GM18951 (cell line): ENCODE measurements around the gene GPR153.
"Not testable (repeated sequence)": the region's sequence is repeated elsewhere in the genome, so short reads cannot be mapped to it uniquely, and the experiment has no call there.

Source experiments
- POLR2A ChIP-seq: IDR thresholded peaks from 4 replicates; pipeline ENCODE4 v1.6.1; 2011; ENCODE audit warnings: mild to moderate bottlenecking; ENCODE audit not compliant: insufficient read length, insufficient read depth; ENCODE audit errors: extremely low read depth
- in situ Hi-C: fragments of 300-500 bp; cut with MboI; formaldehyde crosslinking; loops from one replicate; pipeline ENCODE4 v1.12.0; 2022; ENCODE audit warnings: low sequenced_read_pairs, mixed read lengths, inconsistent platforms; ENCODE audit not compliant: unreplicated experiment

Gene GPR153

GRCh38 chr1:6239950-6240768 is 20.7 kb downstream of the GPR153 start:
- TF ChIP-seq POLR2A, result no peak
- in situ Hi-C loops, result no loop called here

GRCh38 chr1:6239213-6239752 is 21.6 kb downstream of the GPR153 start:
- no peak for TF ChIP-seq POLR2A
- in situ Hi-C loops, result no loop called here

- no peak for TF ChIP-seq POLR2A
- in situ Hi-C loops, result no loop called here
Observed at GRCh38 chr1:6237093-6237492, 23.8 kb downstream of the GPR153 start.

- in situ Hi-C loops, result no loop called here
Observed at GRCh38 chr1:6235296-6235677, 25.6 kb downstream of the GPR153 start.

GRCh38 chr1:6234502-6235295 is 26.2 kb downstream of the GPR153 start:
- in situ Hi-C loops, result no loop called here
- no peak for TF ChIP-seq POLR2A

More at GRCh38 chr1:6235296-6235677, 25.6 kb downstream of the GPR153 start:
- TF ChIP-seq POLR2A, result no peak

- no peak for TF ChIP-seq POLR2A
- in situ Hi-C loops, result no loop called here
Observed at GRCh38 chr1:6233376-6233775, 27.5 kb downstream of the GPR153 start.

- in situ Hi-C loops, result no loop called here
- no peak for TF ChIP-seq POLR2A
Observed at GRCh38 chr1:6225651-6226050, 35.2 kb downstream of the GPR153 start.

GRCh38 chr1:6224718-6225117 is 36.2 kb downstream of the GPR153 start:
- TF ChIP-seq POLR2A, result no peak
- in situ Hi-C loops, result no loop called here

- in situ Hi-C loops, result no loop called here
- TF ChIP-seq POLR2A, result no peak
Observed at GRCh38 chr1:6223617-6224016, 37.3 kb downstream of the GPR153 start.

- no peak for TF ChIP-seq POLR2A
- in situ Hi-C loops, result no loop called here
Observed at GRCh38 chr1:6222636-6223035, 38.3 kb downstream of the GPR153 start.

GRCh38 chr1:6221210-6221784 is 39.6 kb downstream of the GPR153 start:
- in situ Hi-C loops, result no loop called here
- TF ChIP-seq POLR2A, result no peak

- no peak for TF ChIP-seq POLR2A
- in situ Hi-C loops, result no loop called here
Observed at GRCh38 chr1:6220236-6220635, 40.7 kb downstream of the GPR153 start.

- in situ Hi-C loops, result not testable (repeated sequence)
Observed at GRCh38 chr1:6219641-6220040, 41.3 kb downstream of the GPR153 start.

GRCh38 chr1:6218375-6219164 is 42.3 kb downstream of the GPR153 start:
- in situ Hi-C loops, result no loop called here

More at GRCh38 chr1:6218375-6219164, 42.3 kb downstream of the GPR153 start:
- TF ChIP-seq POLR2A, result no peak
